GM12892 (cell line): Measurements from ENCODE around the gene CLSTN2.

Experiments
- POLR2A ChIP-seq: IDR thresholded peaks from 2 replicates; pipeline ENCODE4 v1.6.1; 2011; ENCODE audit warnings: low read depth, low read length, control low read depth
- POLR2AphosphoS5 ChIP-seq: IDR thresholded peaks from 2 replicates; pipeline ENCODE4 v1.6.1; 2011; ENCODE audit warnings: low read depth, low read length, control low read depth
- TAF1 ChIP-seq: IDR thresholded peaks from 2 replicates; pipeline ENCODE4 v1.6.1; 2011; ENCODE audit warnings: low read depth, mild to moderate bottlenecking, control low read depth, low read length, borderline replicate concordance

- TF ChIP-seq POLR2A (no peak), POLR2AphosphoS5 (no peak), TAF1 (no peak)
Observed at GRCh38 chr3:140359233-140359995, 424.4 kb downstream of the CLSTN2 start.
